ENCODE results near the gene PACC1.

- TF ChIP-seq POLR2A (IDR thresholded peaks at IDR 0.05) = no peak
- no peak for TF ChIP-seq CTCF (IDR thresholded peaks at IDR 0.05)
- no peak for TF ChIP-seq POLR2AphosphoS5 (IDR thresholded peaks at IDR 0.05)
Measured at GRCh38 chr1:212364985-212365384, 49.7 kb downstream of the PACC1 start.
